ENCODE data around the gene KNDC1.
"Not testable (repeated sequence)": the region's sequence is repeated elsewhere in the genome, so short reads cannot be mapped to it uniquely, and the experiment has no call there.

Gene KNDC1

GRCh38 chr10:133215586-133215985, 55.6 kb downstream of the KNDC1 start:
- DNase-seq, result no peak

- DNase-seq, result no peak
These were observed 56.8 kb downstream of the KNDC1 start for GRCh38 chr10:133216776-133217175.

GRCh38 chr10:133217800-133218589, 58.0 kb downstream of the KNDC1 start:
- no peak for DNase-seq

DNA sequence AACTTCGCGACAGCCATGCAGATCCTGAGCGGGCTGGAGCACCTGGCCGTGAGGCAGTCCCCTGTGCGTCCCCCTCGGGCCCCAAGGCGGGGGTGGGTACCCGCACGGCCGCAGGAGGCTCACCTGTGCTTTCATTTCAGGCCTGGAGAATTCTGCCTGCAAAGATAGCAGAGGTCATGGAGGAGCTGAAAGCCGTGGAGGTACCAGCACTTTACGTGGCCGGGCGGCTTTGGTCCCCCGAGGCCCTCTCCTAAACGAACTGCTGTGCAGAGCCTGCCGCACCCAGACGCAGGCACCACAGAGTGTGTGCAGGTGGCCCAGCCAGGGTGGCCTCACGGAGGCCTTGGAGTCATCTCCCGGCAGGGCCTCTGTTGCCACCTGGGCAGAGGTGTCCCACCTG, 58.9 kb downstream of the KNDC1 start:
- no peak for DNase-seq

DNA sequence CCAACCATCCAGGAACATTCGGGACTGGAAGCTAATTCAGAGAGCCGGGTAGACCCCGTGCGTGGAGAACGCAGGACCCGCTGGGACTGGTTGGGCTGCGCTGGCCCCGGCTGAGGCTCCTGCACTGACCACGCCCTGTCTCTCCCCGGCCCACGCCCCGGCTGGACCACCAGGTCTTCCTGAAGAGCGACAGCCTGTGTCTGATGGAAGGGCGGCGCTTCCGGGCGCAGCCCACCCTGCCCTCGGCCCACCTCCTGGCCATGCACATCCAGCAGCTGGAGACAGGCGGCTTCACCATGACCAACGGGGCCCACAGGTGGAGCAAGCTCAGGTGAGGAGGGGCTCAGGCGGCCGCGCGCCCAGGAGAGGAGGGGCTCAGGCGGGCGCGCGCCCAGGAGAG, 59.8 kb downstream of the KNDC1 start:
- DNase-seq, result no peak

- no peak for DNase-seq
These were observed 61.3 kb downstream of the KNDC1 start for GRCh38 chr10:133221331-133221730.

- DNase-seq, result not testable (repeated sequence)
These were observed 61.7 kb downstream of the KNDC1 start for GRCh38 chr10:133221756-133222155.

- DNase-seq, result no peak
These were observed 64.1 kb downstream of the KNDC1 start for GRCh38 chr10:133224076-133224475.

DNA sequence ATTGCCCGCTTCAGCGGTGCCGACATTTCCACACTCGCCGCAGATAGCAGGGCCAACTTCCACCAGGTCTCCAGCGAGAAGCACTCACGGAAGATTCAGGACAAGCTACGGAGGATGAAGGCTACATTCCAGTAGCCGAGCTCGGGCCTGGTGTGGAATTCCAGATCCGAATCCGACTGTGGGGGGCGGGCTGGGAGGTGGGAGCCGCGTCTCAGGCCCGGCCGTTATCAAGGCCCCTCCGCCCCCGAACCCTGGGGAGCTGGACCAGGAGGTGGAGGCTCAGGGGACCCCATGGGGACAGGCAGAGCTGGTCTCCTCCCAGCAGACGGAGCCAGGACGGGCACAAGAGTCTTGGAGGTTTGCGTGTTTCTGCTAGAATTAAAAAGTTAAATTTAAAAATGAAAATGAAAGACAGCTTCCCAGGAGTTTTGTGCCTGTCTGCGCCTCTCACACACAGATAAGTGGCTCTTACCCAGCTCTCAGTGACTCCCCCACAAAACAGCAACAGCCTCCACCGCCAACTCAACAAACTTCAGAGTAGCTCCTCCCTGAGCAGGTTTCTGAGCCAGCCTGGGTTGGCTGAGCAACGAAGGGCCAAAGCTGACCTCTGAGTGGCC, 64.8 kb downstream of the KNDC1 start:
- DNase-seq, result peak in 14 of 56 donors; percentile 11 to 45 (median 24)

DNA sequence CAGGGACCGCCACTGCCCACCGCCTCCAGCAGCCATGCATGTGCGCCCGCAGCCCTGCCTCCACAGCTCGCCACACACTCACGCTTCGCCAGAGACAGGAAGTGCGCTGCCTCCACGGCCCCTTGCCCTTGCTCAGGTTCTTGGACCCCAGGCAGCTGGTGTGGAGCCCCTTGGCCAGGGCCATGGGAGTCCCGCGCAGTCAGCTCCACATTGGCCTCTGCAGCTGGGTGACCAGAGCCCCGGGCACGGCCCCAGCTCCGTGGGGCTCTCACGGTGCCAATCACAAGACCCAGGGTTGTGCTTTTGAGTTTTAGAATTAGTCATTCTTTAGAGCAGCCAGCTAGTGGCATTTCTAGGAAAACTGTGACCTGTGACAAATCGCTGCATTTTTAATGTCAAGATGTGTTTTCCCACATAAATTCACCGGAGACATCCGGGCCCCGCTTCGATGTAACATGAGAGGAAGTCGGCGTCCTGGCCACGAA, 65.7 kb downstream of the KNDC1 start:
- peak in 4 of 56 donors; percentile 20 to 50 (median 34) for DNase-seq

GRCh38 chr10:133226251-133226808, 66.3 kb downstream of the KNDC1 start:
- peak in 7 of 56 donors; percentile 11 to 67 (median 31) for DNase-seq

DNA sequence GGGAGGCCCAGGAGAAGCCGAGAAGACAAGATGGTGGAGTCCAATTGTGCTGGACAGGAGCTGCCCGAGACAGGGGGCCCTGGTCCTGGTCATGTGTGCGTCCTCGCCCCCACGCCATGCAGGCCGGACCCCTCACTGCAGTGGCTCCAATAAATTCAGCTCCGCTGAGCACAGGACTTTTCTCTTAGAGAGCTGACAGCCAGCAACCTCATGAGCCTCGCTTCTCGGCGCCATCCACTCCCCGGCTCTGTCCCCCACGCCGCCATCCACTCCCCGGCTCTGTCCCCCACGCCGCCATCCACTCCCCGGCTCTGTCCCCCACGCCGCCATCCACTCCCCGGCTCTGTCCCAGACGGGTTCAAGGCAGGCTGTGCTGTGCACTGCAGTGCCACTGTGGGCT, 67.2 kb downstream of the KNDC1 start:
- no peak for DNase-seq

DNA sequence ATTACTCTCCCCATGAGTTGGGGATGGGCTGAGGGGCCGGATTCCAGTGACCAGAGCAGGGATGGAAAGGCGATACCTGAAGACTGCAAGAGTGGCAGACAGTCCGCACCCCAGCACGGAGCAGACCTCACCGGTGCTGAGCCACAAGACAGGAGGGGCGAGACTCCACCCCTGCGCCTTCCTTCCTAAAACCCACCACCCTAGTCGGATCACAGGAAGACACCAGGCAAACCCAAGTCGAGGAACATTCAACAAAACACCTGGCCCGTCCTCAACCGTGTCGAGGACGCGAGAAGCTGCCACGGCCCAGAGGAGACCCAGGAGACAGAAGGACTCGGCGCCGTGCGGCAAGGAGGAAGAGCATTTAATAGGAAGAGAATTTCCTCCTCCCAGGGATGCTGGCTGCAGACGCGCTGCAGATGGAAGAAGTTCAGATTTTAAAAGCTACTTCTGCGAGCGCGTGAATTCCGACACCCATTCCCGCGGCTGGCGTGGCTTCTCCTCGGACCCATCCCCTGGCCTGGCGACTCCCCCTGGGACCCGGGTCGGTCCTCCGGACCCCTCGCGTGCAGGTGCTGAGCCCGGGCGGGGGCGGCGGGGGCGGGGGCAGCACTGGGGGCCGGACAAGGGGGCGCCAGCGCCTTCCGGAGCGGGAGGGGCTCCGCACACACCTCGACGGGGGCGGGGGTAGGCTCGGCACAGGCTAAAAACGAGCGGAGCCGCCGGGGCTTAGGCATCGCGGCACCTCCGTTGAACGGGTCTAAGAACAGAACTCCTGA, 69.4 kb downstream of the KNDC1 start:
- no peak for DNase-seq

- DNase-seq, result no peak
These were observed 70.0 kb downstream of the KNDC1 start, which contains the start of gene UTF1 for GRCh38 chr10:133230044-133230361. UTF1 (plus strand) TSS chr10:133230217; CDS start chr10:133230289, 72 bp downstream.

- peak in 6 of 56 donors; percentile 18 to 49 (median 30) for DNase-seq
These were observed 70.6 kb downstream of the KNDC1 start for GRCh38 chr10:133230387-133231195.

DNA sequence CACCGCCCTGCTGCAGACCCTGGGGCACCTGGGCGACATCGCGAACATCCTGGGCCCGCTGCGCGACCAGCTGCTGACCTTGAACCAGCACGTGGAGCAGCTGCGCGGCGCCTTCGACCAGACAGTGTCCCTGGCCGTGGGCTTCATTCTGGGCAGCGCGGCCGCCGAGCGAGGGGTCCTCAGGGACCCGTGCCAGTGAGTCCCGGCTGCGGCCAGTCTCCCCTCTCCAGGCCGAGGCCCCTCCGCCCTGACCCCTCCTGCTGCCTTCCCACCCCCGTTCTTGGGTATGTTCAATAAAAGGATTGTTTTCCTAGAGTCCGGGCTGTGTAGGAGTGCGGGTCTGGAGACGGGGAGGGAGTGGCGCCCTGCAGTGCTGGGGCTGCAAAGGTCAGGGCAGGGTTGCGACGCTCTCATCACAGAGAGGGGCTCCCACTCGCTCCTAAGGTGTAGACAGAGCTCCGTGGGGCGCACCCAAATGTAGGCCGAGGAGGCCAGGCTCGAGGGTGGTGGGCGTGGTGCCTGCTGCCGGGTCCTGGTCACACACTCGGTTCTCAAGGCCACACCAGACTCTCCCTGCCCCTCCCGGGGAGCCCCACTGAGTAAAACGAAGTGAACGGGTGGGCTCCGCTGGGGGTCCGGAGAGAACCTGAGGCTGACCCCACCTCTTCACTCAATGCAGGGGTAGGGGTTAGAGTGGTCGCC, 71.4 kb downstream of the KNDC1 start:
- DNase-seq, result no peak

DNA sequence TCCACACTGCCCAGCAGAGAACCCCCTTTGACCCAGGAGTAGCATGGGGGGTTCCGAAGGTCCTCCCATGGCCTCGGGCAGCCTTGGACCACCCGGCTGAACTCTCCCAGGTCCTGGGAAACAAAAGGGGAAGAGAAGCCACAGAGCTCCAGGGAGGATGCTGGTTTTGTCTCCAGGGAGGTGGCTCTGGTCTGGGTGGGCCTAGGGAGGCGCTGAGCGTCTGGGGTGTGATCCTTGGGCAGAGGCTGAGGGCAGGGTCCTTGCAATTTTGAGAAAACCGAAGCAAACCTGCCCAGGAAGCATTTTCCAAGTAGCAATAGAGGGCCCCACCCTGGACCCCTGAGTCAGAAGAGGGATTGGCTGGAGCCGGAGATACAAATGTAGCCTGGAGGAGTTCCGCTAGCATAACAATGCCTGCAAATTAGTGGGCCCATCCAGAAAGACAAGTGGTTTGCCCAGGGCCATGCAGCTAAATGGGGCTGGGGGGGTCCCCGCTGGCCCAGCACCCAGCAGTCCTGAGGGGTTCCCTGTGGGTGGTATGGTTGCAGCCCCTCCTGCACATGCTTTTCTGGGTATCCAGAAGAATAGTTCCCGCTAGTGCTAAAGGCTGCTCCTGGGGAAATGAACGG, 72.0 kb downstream of the KNDC1 start:
- no peak for DNase-seq

DNA sequence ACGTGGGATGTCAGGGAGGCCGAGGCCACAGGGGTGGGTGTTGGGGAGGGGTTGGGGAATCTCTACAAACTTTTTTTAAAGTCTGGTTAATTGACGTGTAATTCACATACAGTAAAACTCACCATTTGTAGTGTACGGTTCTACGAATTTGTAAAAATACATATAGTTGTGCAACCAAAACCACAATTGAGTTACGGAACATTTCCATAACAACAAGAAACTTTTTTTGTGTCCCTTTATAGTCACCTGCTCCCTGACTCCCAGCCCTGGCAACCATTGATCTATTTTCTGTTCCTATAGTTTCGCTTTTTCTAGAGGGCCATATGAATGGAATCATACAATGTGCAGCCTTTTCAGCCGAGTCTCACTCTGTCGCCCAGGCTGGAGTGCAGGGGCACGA, 74.8 kb downstream of the KNDC1 start:
- not testable (repeated sequence) for DNase-seq

DNA sequence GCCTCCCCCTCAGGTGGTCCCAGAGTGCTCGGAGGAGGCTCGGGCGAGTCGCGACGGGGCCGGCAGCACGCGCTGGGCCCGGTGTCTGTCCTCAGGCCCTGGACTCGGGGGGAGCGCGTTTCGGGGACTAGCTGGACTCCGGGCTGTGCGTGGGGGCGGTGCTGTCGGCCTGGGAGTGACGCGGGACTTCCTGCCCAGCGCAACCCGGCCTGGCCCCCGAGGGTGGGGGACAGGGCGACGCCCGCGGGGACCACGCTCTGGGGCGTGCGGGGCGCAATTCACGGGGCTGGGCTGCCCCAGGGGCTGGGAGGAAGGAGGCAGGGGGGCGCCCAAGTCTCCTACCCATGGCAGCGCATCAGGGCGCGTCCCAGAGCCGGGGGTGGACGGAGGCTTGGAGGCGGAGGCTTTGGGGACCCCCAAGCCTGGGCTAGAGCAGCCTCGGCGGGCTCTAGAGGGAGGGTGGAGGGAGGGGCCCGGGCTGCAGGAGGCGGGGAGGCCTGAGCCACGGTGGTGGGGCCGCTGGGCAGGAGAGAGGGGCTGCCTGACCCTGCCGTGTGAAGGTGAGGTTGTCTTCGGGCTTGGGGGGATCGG, 75.3 kb downstream of the KNDC1 start:
- peak in 1 of 56 donors; percentile 16 for DNase-seq
